GM23338 (cell line): Measurements from ENCODE around the gene MTCH2. TPM values are rescaled to one million over a fixed set of nuclear protein-coding genes. Genes with fewer than 3 reads are reported as not detected.
A peak's percentile ranks its signal among the peaks of the same experiment; 100 is the strongest.

Source experiments
- ATAC-seq: fragments of 200-7000 bp; cut with Tn5 transposase; 3 replicates; pipeline ENCODE4 v1.9.1; 2020
- DNase-seq: peaks from one replicate; pipeline ENCODE4 v3.0.0-alpha.2; 2015; ENCODE audit warnings: low spot score
- H2AFZ ChIP-seq: fragments of 200-600 bp; sonication (generic); 2 replicates; pipeline ENCODE4 v1.8.0; 2016; ENCODE audit warnings: antibody characterized with exemption, mild to moderate bottlenecking, moderate library complexity
- H3F3A ChIP-seq: fragments of 200-600 bp; sonication (generic); replicated peaks from 2 replicates; pipeline ENCODE4 v1.8.0; 2017; ENCODE audit warnings: antibody characterized with exemption, mixed run types, low read depth
- H3K27ac ChIP-seq: fragments of 200-600 bp; sonication (generic); 2 replicates; pipeline ENCODE4 v1.6.1; 2016; ENCODE audit warnings: low read depth
- H3K27me3 ChIP-seq: fragments of 200-600 bp; sonication (generic); 2 replicates; pipeline ENCODE4 v1.8.0; 2016; ENCODE audit warnings: mild to moderate bottlenecking, mixed run types, moderate library complexity; ENCODE audit not compliant: insufficient read depth
- H3K36me3 ChIP-seq: fragments of 200-600 bp; sonication (generic); 2 replicates; pipeline ENCODE4 v1.8.0; 2016; ENCODE audit warnings: mild to moderate bottlenecking; ENCODE audit not compliant: insufficient read depth
- H3K4me1 ChIP-seq: fragments of 200-600 bp; sonication (generic); 2 replicates; pipeline ENCODE4 v1.8.0; 2016; ENCODE audit warnings: mild to moderate bottlenecking, moderate library complexity; ENCODE audit not compliant: insufficient read depth
- H3K4me2 ChIP-seq: fragments of 200-600 bp; sonication (generic); 2 replicates; pipeline ENCODE4 v1.7.1; 2017; ENCODE audit warnings: mixed run types
- H3K4me3 ChIP-seq: fragments of 200-600 bp; sonication (generic); 2 replicates; pipeline ENCODE4 v1.6.1; 2016; ENCODE audit warnings: mixed run types
- H3K79me2 ChIP-seq: fragments of 200-600 bp; sonication (generic); replicated peaks from 2 replicates; pipeline ENCODE4 v1.8.0; 2017; ENCODE audit warnings: mild to moderate bottlenecking; ENCODE audit not compliant: insufficient read depth
- H3K9me2 ChIP-seq: fragments of 200-600 bp; sonication (generic); 2 replicates; pipeline ENCODE4 v1.8.0; 2017; ENCODE audit not compliant: insufficient read depth
- H4K20me1 ChIP-seq: fragments of 200-600 bp; sonication (generic); replicated peaks from 2 replicates; pipeline ENCODE4 v1.8.0; 2017; ENCODE audit warnings: mild to moderate bottlenecking; ENCODE audit not compliant: insufficient read depth
- H3K27ac Mint-ChIP-seq: 2 replicates; pipeline ENCODE4 v1.8.0; 2020; ENCODE audit warnings: inconsistent platforms, mild to moderate bottlenecking, moderate library complexity, mixed read lengths
- H3K27me3 Mint-ChIP-seq: 3 replicates; pipeline ENCODE4 v1.8.0; 2022; ENCODE audit warnings: low read depth, mild to moderate bottlenecking, moderate library complexity, mixed read lengths, inconsistent platforms; ENCODE audit not compliant: insufficient read depth, poor library complexity
- H3K36me3 Mint-ChIP-seq: 3 replicates; pipeline ENCODE4 v1.8.0; 2021; ENCODE audit warnings: low read depth, mild to moderate bottlenecking, inconsistent platforms, moderate library complexity, mixed read lengths
- H3K4me1 Mint-ChIP-seq: 3 replicates; pipeline ENCODE4 v1.8.0; 2020; ENCODE audit warnings: mild to moderate bottlenecking, inconsistent platforms, mixed read lengths
- H3K4me3 Mint-ChIP-seq: 3 replicates; pipeline ENCODE4 v1.8.0; 2021; ENCODE audit warnings: moderate library complexity, mild to moderate bottlenecking, inconsistent platforms, mixed read lengths
- H3K9me3 Mint-ChIP-seq: 3 replicates; pipeline ENCODE4 v1.8.0; 2020; ENCODE audit warnings: moderate library complexity, mild to moderate bottlenecking, inconsistent platforms, mixed read lengths
- CREB1 ChIP-seq: fragments of 250-450 bp; sonication (Bioruptor Pico); IDR thresholded peaks from 2 replicates; pipeline ENCODE4 v1.5.0; 2020; ENCODE audit warnings: low read depth, mild to moderate bottlenecking, moderate library complexity
- CTCF ChIP-seq, 2 experiments: fragments of 200-600 bp in 1 of 2; sonication (generic) in 1 of 2; conservative IDR thresholded peaks; 2 replicates each; pipeline versions ENCODE4 v1.5.1 to v1.6.1; 2016 to 2017; ENCODE audit warnings: antibody characterized with exemption in 2 of 2, low read depth in 2 of 2, mild to moderate bottlenecking in 2 of 2, moderate library complexity in 1 of 2
- ETS1 ChIP-seq: IDR thresholded peaks from 2 replicates; pipeline ENCODE4 v1.6.1; 2016; ENCODE audit warnings: antibody characterized with exemption
- EZH2 ChIP-seq: fragments of 200-600 bp; sonication (generic); IDR thresholded peaks from one replicate; pipeline ENCODE4 v1.8.0; 2017; ENCODE audit warnings: antibody characterized with exemption, mild to moderate bottlenecking, low read depth; ENCODE audit not compliant: unreplicated experiment
- EZH2phosphoT487 ChIP-seq: fragments of 200-600 bp; sonication (generic); IDR thresholded peaks from one replicate; pipeline ENCODE4 v1.8.1; 2018; ENCODE audit warnings: antibody characterized with exemption; ENCODE audit not compliant: unreplicated experiment
- JUNB ChIP-seq: IDR thresholded peaks from one replicate; pipeline ENCODE4 v1.6.1; 2016; ENCODE audit warnings: antibody characterized with exemption; ENCODE audit not compliant: unreplicated experiment
- NANOG ChIP-seq: IDR thresholded peaks from 2 replicates; pipeline ENCODE4 v1.6.1; 2016; ENCODE audit warnings: antibody characterized with exemption, borderline replicate concordance
- POLR2AphosphoS5 ChIP-seq: IDR thresholded peaks from 2 replicates; pipeline ENCODE4 v1.6.1; 2016; ENCODE audit warnings: antibody characterized with exemption, low read depth
- REST ChIP-seq: IDR thresholded peaks from one replicate; pipeline ENCODE4 v1.6.1; 2018; ENCODE audit warnings: antibody characterized with exemption; ENCODE audit not compliant: unreplicated experiment
- ZNF114 ChIP-seq: fragments of 250-450 bp; sonication (Bioruptor Pico); IDR thresholded peaks from 2 replicates; pipeline ENCODE4 v1.5.0; 2020; ENCODE audit warnings: mild to moderate bottlenecking, moderate library complexity
- ZNF331 ChIP-seq: fragments of 250-450 bp; sonication (Bioruptor Pico); IDR thresholded peaks from 2 replicates; pipeline ENCODE4 v1.5.0; 2020; ENCODE audit warnings: low read depth, mild to moderate bottlenecking, moderate library complexity
- ZNF462 ChIP-seq: fragments of 250-450 bp; sonication (Bioruptor Pico); IDR thresholded peaks from 2 replicates; pipeline ENCODE4 v1.5.0; 2020; ENCODE audit warnings: mild to moderate bottlenecking, moderate library complexity
- polyA plus RNA-seq: library from polyadenylated mRNA; unstranded; fragments of >200 nt; fragmentation: Nextera tagmentation; extraction: Ambion mirVana; gene quantifications from 2 replicates; pipeline ENCODE4 v1.2.1, GENCODE V29; 2016
- total RNA-seq: library from RNA; depleted of rRNA; stranded (reverse); fragments of >200 nt; shearing (Covaris generic); gene quantifications from 2 replicates; pipeline ENCODE4 v1.2.3, GENCODE V29; 2014

The MTCH2 gene
- total and polyA plus RNA-seq, 2 experiments from 2014 or later = 90.9 to 155 TPM

- Histone ChIP-seq H3K79me2 (no peaks in the 10 kb centered on the region), H4K20me1 (no peaks in the 10 kb centered on the region; the same call in 1 of the 2 replicates), H3K4me1 (no peaks in the 10 kb centered on the region), H3K27ac (no peak overlapping the region), H3F3A (no peaks in the 10 kb centered on the region), H2AFZ (no peak overlapping the region), H3K36me3 (no peaks in the 10 kb centered on the region), H3K9me2 (no peaks in the 10 kb centered on the region), H3K4me2 (no peak overlapping the region), H3K27me3 (no peaks in the 10 kb centered on the region), H3K4me3 (no peak overlapping the region)
- Mint-ChIP-seq H3K9me3 (no peaks in the 10 kb centered on the region), H3K27ac (no peak overlapping the region), H3K4me3 (no peak overlapping the region), H3K27me3 (peaks cover 5% of the 10 kb centered on the region), H3K4me1 (peaks cover 2% of the 10 kb centered on the region; the same call in 2 of the 3 replicates), H3K36me3 (no peaks in the 10 kb centered on the region)
- no peak for TF ChIP-seq CTCF (conservative IDR thresholded peaks at IDR 0.05; ENCODE audit: low read depth in 2 of 2)
- no peak for TF ChIP-seq ZNF331 (CRISPR knock-in tag)
- no peak for TF ChIP-seq CREB1 (CRISPR knock-in tag)
- no peak for TF ChIP-seq POLR2AphosphoS5
- TF ChIP-seq EZH2phosphoT487 = no peak
- TF ChIP-seq EZH2 = no peak
- no peak for TF ChIP-seq ZNF462 (CRISPR knock-in tag)
- no peak for TF ChIP-seq JUNB
- no peak for TF ChIP-seq ETS1
- no peak for TF ChIP-seq NANOG
- no peak for TF ChIP-seq ZNF114 (CRISPR knock-in tag)
- TF ChIP-seq REST = no peak
- ATAC-seq (peak; percentile 61), DNase-seq (no peak)
Observed at GRCh38 chr11:47606731-47607130, 35.6 kb downstream of the MTCH2 start.
